Activated CD8-positive, alpha-beta memory T cell treated with anti-CD3 and anti-CD28 coated beads, Interleukin-2, amount 50 U/mL, for 4 hours (primary cell): ENCODE measurements around the gene SNRNP70.
"Not testable (repeated sequence)": the region's sequence is repeated elsewhere in the genome, so short reads cannot be mapped to it uniquely, and the experiment has no call there.

ENCODE experiments used
- DNase-seq: peaks from one replicate; pipeline ENCODE4 v3.0.0-alpha.2; 2020

SNRNP70 gene

DNA sequence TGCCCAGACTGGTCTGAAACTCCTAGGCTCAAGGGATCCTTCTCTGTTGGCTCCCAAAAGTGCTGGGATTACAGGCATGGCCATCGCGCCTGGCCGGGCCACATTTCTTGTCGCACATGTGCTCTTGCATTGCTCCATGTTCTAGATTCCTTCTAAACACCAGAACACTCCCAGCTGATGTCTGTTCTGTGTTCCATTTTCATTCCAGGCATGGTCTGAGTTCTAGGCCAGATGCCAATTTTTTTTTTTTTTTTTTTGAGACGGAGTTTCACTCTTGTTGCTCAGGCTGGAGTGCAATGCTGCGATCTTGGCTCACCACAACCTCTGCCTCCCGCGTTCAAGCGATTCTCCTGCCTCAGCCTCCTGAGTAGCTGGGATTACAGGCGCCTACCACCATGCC, 36.6 kb downstream of the SNRNP70 start:
- DNase-seq, result not testable (repeated sequence)

DNA sequence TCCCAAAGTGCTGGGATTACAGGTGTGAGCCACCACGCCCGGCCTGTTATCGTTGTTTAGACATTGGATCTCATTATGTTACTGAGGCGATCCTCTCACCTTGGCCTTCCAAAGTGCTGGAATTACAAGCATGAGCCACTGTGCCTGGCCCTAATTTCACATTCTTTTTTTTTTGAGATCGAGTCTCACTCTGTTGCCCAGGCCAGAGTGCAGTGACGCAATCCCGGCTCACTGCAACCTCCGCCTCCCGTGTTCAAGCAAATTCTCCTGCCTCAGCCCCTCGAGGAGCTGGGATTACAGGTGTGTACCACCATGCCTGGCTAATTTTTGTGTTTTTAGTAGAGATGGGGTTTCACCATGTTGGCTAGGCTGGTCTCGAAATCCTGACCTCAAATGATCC, 38.0 kb downstream of the SNRNP70 start:
- not testable (repeated sequence) for DNase-seq

DNA sequence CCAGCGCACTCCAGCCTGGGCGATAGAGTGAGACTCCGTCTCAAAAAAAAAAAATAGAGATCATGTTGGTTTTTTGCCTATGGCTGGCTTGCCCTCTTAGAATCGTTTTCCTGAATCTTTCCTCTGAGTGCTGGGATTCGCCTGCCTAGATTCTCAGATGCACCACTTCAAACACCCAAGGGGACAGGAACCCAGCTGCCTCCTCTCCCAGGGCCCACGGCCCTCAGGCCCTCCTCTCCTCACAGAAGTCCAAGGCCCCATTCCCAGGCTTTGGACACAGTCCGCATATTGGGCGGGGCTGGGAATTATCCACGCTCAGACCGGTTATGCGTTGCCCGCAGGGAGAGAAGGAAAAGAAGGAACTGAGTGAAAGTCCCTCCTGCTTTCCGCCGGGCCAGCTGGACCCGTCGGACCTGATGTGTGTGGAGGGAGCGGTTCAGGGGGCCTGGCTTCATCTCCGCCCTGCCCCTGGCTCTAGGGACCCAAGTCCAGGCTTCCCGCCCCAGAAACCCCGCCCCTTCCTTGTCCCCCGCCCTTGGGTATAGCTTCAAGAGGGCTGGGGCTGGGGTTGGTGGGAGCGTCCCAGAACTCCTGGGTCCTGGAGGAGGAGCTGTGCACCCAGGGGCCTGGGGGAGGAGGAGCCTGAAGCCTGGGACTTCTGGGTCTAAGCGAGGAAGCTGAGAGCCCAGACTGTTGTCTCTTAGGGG, 39.9 kb downstream of the SNRNP70 start:
- no peak for DNase-seq

DNA sequence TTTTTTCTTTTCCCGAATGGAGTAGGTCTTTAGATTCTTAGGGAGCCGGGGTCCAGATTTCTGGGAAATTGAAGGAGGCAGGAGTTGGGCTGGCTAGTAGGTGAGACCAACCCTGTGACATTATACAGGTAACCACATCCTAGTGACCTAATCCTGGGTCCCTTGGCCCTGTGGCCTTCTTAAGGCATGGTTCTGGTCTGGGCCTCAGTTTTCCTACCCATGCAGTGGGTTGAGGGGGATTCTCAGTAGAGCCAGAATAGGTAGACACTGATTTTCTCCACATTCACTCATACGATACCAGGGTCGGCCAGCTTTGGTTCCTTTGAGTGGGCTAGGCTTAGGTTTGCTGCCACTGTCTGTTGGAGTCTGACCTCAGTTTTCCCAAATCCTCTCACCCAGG, 41.3 kb downstream of the SNRNP70 start:
- no peak for DNase-seq

DNA sequence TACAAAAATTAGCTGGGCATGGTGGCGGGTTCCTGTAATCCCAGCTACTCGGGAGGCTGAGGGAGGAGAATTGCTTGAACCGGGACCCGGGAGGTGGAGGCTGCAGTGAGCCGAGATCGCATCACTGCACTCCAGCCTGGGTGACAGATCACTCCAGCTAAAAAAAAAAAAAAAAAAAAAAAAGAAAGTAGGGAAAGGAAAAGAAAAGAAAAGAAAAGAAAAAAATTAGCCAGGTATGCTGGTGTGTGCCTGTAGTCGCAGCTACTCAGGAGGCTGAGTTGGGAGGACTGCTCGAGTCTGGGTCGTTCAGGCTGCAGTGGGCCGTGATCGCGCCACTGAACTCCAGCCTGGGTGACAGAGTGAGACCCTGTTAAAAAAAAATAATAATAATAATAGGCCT, 42.0 kb downstream of the SNRNP70 start:
- not testable (repeated sequence) for DNase-seq

DNA sequence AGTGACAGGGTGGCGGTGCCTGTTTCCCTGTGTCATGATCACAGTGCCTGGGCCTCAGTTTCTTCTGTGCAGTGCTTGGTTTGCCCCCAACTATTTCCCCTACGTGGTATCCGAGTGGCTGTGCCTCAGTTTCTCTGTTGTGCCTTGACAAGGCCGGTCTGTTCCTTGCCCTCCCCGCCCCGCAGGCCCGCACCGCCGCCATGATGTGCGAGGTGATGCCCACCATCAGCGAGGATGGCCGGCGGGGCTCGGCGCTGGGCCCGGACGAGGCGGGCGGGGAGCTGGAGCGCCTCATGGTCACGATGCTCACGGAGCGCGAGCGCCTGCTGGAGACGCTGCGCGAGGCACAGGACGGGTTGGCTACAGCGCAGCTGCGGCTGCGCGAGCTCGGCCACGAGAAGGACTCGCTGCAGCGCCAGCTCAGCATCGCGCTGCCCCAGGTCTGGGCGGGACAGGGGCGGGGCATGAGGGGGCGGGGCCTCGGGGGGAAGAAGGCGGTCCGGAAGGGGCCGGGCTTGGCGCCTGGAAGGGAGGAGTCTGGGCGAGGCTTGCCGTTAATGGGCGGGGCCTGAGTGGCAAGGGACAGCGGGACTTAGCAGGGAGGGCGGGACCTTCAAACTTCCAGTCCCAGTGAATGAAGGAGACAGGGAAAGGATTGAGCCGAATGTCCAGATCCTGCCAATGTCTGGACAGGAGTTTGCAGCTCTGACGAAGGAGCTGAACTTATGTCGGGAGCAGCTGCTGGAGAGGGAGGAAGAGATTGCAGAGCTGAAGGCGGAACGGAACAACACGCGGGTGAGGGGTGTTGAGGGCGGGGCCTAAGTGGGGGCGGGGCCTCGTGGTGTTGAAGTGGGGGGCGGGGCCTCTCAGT, 42.7 kb downstream of the SNRNP70 start:
- DNase-seq, result peak; percentile 92

DNA sequence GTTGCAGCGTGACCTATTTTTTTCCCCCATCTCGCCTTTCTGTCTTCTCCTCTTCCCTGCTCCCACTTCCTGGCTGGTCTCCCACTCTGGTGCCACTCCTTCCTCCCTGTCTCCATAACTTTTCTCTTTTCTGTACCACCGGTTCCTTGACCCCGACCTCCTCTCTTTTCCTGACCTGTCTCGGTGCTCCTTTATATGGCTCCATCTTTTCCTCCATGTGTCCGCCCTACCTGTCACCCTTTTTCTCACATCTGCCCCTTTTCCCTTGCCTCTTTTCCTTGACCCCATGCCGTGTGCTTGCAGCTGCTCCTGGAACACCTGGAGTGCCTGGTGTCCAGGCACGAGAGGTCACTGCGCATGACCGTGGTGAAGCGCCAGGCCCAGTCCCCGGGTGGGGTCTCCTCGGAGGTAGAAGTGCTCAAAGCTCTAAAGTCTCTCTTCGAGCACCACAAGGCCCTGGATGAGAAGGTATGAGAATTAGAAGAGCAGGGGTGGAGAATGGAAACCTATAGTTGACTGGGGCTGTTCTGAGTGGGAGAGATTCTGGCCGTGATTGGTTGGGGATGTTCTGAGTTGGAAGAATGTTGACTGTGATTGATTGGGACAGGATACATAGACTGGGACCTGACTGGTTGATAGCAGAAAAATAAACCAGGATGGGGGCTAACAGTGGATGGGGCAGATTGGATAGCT, 43.4 kb downstream of the SNRNP70 start:
- DNase-seq, result no peak

DNA sequence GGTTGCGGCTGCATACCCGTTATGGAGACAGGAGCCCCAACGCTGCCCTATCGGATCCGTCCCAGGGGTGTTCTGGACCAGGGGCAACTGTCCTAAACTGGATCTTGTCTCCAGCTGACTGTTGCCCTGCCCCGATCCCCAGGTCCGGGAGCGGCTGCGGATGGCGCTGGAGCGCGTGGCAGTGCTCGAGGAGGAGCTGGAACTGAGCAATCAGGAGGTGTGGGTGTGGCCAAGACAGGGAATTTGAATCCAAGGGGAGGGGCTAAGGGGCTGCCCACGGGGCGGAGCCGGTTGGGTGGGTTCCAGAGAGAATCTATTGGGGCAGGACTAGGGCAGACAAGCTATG, 44.0 kb downstream of the SNRNP70 start:
- no peak for DNase-seq

DNA sequence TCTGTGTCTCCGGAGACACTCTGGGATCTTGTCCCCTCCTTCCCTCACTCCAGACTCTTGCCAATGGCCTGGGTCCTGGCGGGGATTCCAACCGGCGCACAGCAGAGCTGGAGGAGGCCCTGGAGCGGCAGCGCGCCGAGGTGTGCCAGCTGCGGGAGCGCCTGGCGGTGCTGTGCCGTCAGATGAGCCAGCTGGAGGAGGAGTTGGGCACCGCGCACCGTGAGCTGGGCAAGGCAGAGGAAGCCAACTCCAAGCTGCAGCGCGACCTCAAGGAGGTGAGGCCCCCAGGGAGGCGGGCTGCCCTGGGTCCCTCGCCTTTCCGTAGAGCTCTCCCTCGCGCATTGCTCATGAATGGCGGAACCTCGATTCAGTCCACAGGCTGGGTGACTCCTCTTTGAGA, 45.1 kb downstream of the SNRNP70 start:
- DNase-seq, result no peak

DNA sequence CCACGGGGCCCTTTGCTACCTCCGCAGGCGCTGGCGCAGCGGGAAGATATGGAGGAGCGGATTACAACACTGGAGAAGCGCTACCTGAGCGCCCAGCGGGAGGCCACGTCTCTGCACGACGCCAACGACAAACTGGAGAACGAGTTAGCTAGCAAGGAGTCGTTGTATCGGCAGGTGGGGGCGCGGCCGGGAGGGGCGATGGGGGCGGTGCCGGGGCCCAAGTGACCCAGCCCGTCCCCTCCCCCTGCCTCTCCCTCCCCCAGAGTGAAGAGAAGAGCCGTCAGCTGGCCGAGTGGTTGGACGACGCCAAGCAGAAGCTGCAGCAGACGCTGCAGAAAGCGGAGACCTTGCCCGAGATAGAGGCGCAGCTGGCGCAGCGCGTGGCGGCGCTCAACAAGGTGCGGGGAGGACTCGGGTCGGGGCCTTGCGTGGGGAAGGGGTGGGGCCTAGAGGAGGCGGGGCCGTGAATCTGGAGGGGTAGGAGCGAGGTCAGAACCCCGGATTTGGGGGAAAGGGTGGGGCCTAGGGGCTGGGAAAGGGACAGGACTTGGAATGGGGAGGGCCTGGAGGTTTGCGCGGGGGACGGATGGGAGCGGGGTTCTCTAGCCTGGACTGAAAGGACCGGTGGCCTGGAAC, 47.8 kb downstream of the SNRNP70 start:
- DNase-seq, result peak; percentile 46

DNA sequence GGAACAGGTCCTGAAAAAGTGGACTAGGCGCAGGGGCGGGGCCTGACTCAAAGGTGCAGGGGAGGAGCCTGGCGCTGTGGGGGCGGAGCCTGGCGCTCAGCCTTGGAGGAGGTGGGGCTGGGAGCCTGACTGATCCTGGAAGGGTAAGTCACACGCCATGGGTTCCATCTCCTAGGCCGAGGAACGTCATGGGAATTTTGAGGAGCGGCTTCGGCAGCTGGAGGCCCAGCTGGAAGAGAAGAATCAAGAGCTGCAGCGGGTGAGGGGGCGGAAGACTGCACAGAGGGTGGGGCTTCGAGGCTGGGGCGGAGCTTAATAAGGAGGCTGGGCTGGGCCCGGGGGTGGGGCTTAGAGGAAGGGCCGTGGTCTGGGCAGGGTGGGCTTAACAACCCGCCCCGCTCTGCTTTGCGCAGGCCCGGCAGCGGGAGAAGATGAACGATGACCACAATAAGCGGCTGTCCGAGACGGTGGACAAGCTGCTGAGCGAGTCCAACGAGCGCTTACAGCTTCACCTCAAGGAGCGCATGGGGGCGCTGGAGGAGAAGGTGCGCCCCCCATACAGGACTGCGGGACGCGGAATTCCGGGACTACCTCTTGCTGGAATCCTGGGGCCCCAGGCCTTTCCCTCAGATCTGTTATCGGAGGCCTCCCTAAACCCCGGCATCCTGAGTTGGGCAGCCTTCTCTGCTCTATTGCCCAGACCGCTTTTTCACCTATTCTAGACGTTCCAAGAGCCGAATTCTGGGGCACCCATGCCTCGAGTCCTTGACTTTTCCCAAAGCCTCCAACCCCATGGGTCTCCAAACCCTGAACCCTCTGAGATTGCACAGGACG, 48.6 kb downstream of the SNRNP70 start:
- peak; percentile 58 for DNase-seq

DNA sequence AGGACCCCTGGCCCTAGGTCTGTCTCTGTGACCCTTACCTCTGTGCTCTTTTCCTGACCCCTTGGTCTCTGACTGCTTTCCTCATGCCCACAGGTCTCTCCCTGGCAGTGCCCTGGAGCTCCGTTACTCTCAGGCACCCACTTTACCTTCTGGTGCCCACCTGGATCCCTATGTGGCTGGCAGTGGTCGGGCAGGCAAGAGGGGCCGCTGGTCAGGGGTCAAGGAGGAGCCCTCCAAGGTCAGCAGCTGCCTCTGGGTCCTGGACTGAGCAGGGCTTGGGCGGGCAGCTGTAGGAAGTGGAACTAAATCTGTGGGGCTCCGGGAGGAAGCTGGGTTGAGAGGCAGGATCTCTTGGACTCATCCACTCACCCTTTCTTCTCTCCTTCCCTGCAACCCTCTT, 50.4 kb downstream of the SNRNP70 start:
- DNase-seq, result no peak

DNA sequence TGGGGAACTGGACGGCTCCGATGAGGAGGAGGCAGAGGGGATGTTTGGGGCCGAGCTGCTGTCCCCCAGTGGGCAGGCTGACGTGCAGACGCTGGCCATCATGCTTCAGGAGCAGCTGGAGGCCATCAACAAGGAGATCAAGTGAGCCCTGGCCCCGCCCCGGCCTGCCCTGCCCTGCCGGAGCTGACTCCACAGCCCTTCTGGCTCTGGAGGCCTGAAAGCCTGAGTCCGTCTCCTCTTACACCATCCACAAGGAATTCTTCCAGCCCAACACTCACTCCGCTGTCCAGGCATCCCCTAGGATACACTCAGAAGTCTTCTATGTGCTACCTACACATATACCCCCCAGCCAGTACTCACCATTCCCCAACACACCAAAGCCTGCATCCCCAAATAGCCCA, 51.5 kb downstream of the SNRNP70 start:
- no peak for DNase-seq

DNA sequence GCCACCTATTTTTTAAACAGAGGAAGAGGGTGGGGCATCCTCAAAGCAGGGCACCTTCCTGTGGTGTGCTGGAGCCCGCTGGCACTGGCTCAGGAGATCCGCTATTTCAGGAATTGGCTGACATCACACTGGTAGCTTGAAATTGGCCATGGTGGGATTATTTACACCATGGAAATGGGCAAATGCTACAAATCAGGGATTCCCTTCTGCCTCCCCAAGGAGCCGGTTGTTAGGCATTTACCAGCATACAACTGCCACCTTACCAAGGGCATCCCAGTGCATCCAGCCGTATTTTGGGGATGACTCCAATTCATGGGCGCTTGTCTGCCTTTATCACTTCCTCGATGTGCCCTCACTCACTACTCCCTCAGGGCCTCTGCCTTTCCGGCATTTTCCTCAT, 55.7 kb downstream of the SNRNP70 start:
- no peak for DNase-seq

DNA sequence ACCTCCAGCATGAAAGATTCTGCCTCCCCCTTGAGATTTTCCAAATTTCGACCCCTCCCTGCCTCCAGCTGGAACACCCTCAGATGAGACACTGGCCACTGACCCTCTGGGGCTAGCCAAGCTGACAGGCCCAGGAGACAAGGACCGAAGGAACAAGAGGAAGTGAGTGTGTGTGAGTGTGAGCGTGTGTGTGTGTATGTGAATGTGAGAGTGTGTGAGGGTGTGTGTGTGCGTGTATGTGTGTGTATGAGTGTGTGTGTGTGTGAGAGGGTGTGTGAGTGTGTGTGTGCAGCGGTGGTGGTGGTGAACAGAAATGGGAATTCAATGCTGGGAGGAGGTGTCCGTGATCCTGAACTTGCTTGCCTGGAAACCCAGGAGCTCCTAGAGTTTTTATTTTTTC, 56.1 kb downstream of the SNRNP70 start:
- DNase-seq, result no peak

DNA sequence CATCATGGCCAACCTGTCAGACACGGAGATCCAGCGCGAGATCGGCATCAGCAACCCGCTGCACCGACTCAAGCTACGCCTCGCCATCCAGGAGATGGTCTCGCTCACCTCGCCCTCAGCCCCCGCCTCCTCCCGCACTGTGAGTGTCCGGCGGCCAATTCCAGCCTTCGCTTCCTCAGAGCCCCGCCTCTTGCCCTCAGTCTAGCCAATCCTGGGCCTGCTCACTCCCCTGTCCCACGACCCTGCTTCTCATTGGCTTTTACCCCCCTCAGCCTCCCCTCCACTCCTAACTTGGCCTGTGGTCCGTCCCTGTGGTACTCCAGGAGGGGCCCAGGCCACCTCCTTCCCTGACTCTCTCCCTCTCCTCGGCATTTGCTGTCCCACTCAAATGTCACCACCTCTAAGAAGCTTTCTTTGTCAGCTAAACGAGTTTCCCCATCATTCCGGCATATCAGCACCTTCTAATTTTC, 57.6 kb downstream of the SNRNP70 start:
- DNase-seq, result peak; percentile 58

DNA sequence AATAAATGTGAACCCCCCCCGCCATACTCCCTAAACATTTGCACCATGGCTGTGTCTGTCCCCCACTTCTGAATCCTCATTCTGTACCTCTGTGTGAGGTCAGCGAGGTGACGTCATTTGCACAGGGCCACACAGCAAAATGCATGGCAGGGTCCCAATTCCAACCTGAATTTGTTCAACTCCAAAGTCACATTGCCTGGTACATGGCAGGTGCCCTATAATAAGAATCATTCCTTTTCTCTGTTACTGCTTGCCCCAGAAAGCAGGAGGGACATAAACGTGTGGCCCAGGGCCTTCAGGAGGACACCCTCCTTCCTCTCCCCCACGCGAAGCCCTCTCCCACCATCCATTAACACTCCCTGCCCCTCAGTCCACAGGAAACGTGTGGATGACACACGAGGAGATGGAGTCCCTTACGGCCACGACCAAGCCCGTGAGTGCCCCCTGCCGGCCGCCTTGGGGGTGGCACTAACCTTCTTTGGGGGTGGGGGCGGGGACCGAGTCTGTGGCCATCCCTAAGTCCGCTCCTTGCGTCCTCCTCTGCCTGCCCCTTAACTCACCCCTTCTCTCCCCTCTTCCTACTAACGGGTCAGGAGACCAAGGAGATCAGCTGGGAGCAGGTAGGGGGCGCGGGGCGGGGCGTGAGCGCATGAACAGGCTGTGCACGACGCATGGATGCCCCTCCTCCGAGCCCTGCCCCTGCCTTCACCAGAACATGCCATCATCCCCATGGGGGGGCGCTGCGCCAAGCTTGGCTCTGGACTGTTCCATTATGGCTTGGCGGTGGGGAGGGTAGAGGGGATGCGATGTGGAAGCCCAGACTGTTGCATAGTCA, 60.5 kb downstream of the SNRNP70 start:
- peak; percentile 79 for DNase-seq

DNA sequence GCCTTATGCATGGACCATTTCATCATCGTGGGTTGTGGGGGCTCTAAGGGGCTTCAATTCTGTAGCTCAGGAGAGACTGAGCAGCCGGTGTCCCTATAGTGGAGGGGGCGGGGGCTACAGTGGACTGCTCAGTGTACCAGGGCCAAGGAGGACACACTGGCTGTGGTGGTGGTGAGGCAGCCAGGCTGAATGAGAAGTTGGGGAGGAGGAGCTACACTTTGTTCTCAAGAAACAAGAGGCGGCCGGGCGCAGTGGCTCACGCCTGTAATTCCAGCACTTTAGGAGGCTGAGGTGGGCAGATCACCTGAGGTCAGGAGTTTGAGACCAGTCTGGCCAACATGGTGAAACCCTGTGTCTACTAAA, 61.1 kb downstream of the SNRNP70 start:
- DNase-seq, result not testable (repeated sequence)

DNA sequence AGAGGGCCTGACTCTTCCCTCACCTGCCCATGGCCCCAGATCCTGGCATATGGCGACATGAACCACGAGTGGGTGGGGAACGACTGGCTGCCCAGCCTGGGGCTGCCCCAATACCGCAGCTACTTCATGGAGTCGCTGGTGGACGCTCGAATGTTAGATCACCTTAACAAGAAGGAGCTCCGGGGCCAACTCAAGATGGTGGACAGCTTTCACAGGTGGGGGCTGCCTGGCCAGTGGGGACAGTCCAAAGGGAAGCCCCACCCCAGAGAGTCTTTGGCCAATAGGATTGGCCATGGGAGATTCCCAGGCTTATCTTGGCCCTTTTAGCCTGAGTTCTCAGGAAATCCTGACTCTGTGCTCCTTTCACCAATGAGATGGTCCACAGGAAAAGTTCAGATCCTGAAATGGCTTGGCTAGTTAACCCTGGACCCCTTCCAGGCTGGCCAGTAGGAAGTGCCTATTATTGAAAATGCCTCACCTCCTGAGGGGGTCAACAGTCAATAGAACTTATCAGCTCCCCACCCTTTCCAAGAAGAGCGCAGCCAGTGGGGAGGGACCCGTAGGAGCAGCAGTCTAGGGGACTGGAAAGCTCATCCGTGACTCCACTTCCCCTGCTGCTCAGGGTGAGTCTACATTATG, 62.9 kb downstream of the SNRNP70 start:
- DNase-seq, result no peak

DNA sequence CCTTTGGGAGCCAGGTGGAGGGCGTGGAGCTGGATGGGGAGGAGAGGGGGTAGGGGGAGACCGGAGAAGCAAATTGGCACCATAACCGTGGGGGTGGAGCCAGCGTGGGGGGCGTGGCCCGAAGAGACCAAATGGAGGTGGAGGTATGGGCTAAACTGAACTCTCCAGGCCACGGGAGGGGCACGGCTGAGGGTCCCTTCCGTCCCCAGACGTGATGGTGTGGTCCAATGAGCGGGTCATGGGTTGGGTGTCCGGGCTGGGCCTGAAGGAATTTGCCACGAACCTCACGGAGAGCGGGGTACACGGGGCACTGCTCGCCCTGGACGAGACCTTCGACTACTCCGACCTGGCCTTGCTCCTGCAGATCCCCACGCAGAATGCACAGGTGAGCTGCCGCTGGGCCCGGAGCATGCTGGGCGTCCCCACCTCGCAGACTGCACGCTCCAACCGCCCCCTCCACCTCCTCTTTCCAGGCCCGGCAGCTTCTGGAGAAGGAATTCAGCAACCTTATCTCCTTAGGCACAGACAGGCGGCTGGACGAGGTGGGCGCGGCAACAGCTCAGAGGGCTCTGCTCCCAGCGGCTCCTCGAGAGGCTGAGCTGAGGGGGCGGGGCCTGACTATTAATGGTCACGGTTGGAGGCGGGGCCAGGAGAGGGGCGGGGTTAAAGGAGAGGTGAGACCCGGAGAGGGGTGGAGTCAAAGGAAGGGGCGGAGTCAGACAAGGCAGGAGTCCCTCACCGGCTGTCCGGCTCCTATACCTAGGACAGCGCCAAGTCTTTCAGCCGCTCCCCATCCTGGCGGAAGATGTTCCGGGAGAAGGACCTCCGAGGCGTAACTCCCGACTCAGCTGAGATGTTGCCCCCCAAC, 63.8 kb downstream of the SNRNP70 start:
- DNase-seq, result peak; percentile 73
